HG03378 (cell line): ENCODE data around the gene LY6G6D.

Source experiments
- ATAC-seq: cut with Tn5 transposase; IDR thresholded peaks from one replicate; pipeline ENCODE4 v1.9.1; 2021; ENCODE audit warnings: mild to moderate bottlenecking, moderate library complexity; ENCODE audit not compliant: unreplicated experiment

Gene LY6G6D, protein sequence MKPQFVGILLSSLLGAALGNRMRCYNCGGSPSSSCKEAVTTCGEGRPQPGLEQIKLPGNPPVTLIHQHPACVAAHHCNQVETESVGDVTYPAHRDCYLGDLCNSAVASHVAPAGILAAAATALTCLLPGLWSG

DNA sequence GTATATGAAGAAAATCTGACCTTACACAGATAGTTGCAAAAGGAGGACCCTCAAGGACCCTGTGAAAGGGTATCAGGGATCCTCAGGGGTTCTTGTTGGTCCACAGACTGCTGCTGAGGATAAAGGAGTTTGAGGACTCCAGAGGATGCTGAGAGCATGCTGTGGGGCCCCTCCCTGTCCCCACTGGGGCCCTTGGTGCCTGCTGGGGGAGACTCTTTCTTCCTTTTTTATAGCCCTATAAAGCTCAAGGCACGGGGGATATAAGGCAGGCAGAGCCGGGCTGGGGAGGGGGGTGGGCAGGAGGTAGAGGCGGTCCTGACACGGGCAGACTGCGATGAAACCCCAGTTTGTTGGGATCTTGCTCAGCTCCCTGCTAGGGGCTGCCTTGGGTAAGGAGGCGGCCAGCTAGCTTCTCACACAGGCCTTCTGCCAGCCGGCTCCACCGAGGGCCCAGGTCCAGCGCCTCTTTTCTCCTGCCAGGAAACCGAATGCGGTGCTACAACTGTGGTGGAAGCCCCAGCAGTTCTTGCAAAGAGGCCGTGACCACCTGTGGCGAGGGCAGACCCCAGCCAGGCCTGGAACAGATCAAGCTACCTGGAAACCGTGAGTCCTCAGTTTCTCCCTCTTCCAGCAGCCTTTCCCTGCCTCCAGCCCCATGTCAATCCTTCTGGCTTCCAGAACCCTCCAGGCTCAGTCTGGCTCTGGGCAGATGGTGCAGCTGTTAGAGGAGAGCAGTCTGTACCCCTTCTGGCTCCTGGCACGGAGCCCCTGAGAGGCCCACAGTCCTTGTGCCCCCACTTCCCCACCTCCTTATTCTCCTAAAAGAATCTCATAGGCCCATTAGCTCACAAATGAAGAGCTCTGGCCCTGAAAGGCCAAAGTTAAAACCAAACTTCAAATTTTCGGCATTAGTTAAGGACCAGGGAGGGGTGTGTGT is at the start of gene LY6G6D:
TSS of gene LY6G6D (plus strand) at position 327 of the 937 bp plus-strand sequence. CDS start at position 335, 8 bp downstream.
- no peak for ATAC-seq

DNA sequence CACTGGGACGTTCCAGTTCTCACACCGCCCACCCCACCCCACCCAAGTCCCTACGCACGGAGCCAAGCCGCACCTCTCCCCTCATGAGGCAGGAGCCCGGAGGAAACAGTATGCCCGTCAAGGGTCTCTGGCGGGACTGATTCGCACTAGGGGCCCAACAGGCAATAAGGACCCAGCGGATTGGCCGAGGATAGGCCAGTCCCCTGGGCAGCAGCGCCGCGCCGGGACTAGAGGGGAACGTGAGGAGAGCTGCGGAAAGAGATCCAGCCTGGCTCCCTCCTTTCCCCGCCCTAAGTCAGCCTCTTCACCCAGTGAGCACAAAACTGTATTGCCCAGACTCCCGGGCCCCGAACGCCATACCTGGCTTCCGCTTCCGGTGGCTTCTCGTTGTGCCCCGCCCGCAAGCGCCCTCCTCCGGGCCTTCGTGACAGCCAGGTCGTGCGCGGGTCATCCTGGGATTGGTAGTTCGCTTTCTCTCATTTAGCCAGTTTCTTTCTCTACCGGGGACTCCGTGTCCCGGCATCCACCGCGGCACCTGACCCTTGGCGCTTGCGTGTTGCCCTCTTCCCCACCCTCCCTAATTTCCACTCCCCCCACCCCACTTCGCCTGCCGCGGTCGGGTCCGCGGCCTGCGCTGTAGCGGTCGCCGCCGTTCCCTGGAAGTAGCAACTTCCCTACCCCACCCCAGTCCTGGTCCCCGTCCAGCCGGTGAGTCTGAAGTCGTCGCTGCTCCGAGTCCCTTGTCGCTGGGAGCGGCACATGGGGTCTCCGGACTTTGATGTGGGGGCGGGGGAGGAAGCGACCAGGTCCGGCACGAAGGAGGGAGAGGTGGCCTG is 49.4 kb upstream of the LY6G6D start, which contains the start of gene CSNK2B:
TSS of gene CSNK2B (plus strand) at position 580 of the 836 bp plus-strand sequence. CDS start 752 bp downstream, outside the sequence.
- peak; percentile 74 for ATAC-seq

DNA sequence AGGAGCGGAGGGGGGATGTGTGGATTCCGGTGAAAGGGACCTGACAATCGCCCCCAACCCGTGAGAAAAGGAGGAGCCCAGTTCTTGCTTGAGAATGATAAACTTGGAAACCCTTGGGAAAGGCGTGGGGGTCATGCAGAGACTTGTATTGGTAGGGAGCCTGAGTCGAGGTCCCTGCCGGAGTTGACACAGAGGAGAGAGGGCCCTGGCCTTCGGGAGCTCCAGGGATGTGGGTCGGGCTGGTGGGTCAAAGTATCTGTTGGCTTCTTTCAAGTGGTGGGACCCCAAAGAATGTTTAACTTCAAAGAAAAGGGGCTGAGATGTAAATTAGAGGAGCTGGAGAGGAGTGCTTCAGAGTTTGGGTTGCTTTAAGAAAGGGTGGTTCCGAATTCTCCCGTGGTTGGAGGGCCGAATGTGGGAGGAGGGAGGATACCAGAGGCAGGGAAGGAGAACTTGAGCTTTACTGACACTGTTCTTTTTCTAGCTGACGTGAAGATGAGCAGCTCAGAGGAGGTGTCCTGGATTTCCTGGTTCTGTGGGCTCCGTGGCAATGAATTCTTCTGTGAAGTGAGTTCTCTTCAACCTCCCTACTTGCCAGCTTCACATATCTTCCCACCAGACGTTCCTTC is 48.7 kb upstream of the LY6G6D start:
- ATAC-seq = no peak

DNA sequence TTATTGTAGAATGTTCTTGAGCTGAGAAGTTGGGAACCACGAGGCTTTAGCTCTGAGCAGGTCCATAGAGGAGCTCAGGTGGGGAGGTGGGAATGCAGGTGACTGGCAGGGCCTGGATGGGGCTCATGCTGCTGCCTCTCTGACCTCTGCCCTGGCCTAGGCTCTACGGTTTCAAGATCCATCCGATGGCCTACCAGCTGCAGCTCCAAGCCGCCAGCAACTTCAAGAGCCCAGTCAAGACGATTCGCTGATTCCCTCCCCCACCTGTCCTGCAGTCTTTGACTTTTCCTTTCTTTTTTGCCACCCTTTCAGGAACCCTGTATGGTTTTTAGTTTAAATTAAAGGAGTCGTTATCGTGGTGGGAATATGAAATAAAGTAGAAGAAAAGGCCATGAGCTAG is 45.5 kb upstream of the LY6G6D start, which contains the start of gene LY6G5B:
TSS of gene LY6G5B (plus strand) at position 301 of the 400 bp plus-strand sequence. CDS start 975 bp downstream, outside the sequence.
- ATAC-seq = no peak

DNA sequence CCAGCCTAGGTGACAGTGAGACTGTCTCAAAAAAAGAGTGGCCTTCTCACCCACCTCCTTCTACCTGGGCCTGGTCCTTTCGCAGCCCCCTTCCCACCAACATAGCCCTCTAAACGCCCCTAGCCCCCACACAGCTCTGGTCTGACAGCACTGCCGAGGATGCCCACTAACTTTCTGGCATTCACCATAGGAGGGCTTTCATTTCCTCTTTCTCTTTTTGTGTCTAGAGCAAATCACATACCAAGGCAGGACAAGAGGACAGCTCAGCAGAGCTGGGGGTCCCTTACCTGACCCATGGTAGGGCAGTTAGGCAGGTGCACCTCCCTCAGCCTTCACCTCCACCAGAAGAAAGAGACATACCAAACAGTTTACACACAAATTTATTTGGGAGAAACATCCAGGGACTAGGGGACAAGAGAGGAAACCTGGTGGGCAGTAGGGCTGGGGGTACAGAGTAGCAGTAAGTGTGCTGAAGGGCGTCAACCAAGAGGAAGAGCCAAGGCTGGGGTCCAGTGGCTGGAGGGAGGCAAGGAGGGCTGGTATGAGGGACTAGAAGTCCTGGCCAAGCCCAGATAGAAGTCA is 38.7 kb upstream of the LY6G6D start:
- no peak for ATAC-seq

DNA sequence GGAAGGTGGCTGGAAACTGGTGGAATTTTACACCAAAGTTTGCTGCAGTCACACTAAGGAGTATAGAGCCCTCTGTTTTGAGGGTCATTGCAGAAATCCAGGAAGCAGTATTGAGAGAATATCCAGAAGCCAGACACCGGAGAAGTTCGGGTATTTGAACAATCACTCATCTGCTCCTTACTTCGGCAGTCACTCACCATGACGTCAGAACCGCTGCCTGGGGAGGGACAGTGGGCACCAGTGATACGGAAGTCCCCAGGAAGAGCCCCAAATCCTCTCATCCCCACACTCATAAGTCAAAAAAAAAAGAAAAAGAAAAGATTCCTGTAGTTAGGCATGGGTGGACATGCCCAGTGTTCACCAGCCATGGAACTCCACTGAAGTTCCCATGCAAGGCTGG is 38.2 kb upstream of the LY6G6D start:
- ATAC-seq = no peak

DNA sequence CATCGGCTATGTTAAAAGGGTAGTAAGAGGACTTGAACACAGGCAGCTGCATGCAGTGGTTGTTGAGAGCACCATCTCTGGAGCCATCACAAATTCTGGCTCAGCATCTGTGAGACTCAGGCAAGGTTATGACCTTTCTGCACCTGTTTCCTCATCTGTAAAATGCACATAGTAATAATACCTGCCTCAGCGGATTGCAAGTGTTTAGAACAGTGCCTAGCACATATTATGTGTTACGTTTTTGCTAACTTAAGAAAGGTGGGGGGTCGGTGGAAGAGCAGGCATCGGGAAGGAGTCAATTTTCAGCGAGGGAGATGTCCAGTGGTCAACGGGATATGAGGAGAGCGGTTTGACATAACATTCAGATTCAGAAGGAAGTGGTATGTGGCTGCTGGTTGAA is 37.2 kb upstream of the LY6G6D start:
- ATAC-seq = no peak

DNA sequence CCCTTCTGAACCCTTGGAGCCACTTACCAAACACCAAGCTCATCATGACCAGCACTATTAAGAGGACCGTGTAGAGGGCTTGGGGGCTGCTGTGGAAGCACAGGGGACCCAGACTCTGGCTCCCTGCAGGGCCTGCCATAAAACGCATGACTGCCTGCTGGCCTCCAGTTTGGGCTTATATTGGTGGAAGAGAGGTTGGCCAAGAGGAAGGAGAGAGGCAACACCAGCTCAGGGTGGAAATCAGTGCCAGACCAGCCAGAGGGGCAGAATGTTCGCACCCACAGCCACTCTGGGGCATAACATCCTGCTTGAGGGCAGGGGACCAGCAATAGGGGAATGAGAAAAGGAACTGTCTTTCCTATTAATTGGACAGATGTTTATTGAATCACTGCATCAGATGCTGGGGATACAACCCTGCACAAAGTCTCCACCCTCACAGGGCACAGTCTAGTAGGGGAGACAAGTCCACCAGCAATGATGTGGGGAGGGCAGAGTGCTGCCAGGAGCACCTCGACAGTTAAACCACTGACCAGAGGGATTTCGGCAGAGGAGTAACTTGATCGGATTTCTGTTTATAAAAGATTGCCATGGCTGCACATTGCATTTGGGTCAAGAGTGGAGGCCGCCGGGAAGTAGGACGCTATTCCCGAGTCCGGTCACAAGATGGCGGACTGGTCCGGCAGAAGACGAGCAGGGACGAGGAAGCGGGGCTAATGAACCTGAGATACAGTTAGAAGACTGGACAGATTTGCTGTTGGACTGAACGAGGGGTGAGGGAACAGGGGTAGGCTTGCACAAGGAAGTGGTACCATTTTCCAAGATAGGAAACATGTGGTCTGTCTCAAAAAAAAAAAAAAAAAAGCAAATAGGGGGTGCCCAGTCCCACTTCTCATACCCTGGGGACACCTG is 34.7 kb upstream of the LY6G6D start, which contains the start of gene LY6G5C:
TSS of gene LY6G5C (minus strand) at position 842 of the 909 bp plus-strand sequence. CDS start at position 148, 694 bp downstream.
- no peak for ATAC-seq

DNA sequence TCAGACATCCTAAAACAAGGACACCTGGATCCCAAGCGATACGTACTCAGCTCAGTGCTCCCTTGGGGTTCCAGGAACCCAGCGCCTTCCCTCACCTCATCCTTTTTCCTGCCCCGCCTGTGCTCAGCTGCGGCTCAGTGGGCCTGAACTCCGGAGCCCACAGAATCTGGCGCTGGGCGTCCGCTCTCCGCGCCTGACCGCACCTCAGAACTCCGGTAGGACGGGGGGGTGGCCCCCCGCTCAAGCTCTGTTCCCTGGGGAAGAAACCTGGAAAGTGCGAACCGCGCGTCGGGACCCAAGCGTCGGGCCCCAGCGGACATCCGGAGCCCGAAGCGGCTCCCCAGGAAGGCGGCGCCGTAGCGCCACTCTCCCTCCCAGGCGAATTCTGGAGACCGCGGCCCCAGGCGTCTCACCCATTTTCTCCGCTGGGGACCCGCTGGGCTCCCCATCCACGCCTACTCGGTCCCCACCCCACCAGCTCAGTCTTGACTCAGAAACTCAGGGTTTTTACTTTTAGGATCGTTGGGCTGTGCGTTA is 33.9 kb upstream of the LY6G6D start:
- no peak for ATAC-seq

DNA sequence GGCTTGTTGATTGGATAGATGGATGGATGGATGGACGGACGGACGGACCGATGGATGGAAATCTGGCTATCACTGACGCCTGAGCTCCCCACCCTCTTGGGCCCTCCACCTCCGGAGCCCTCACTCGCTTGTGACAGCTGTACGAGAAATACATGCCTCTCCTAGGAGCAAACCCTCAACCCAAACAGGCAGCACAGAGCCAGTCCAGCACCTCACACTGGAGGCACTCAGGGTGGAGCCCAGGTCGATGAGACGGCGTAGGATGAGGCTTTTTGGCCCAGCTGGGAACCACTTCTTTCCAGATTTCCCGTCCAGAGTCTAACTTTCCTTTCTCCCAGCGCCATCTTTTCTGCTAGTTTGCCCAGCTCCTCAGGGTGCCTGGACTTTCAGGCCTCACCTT is 31.6 kb upstream of the LY6G6D start:
- ATAC-seq = no peak

DNA sequence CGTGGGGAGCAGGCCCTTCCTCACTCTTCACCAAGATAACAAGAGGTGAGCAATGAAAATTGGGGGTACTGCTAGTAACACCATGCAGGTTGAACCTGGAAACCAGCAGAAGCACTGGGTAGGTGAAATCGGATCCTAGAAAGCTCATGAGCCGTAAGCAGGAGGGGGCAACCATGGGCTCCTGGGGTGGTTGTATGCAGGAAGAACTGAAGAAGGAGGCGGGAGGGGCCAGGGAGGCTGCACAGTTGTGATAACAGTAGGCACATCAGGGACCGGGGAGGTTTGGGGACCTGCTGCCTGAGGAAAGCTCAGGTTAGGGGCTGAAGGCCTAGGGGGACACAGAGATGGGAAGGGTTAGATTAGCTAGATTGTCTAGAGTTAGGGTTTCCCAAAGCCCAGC is 28.7 kb upstream of the LY6G6D start:
- no peak for ATAC-seq

DNA sequence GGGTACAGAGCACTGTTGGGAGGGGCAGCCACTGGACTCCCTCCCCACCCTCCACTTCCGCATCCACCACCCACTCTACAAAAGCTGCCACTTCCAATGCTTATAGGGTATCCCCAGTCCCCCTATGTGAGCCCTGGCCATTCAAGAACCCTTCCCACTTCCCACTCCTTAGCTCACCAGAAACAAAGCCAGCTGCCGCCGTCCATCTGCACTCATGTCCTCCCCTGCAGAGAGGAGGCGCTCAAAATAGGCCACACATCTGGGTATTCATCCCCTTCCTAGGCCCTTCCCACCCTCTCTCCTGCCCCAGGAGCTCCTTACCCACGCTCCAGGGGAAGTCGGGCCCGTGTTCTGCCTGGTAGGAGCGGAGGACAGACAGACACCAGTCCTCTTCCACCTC is 27.8 kb upstream of the LY6G6D start:
- ATAC-seq = no peak

DNA sequence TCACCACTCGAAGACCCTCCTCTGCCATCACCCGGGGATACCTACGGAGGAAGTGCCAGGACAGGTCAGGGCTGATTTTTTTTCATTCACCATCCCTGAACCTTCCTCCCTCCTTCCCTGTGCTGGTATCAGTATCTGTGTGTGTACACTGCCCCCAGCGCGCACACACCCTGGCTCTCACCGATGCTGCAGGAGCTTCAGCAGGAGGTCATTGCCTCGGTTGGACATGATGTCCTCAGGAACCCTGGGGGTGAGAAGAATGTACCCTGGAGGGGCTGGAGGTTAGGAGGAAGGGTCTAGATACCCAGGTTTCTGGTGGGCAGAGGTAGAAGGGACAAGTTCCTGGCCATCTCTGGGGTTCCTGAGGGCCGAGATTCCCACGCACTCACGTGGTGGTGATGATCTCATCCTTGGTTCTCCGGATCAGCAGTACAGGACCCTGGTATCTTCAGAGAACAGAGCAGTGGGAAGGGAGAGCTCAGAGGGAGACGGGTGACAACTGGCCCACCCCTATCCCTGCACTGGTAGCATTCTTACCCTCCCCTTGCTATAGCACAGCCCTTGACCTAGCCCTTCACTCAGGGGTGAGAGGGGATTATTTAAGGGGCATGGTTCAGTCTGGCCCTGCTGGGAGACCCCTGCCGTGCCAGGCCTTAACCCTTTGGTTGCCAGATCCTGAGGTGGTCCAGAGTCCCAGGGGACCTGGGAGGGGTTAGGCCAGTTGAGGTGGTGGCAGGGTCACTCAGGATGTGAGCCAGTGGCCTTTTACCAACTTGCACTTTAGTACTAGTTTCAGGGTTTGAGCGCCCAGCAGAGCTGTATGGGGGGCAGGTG is 27.1 kb upstream of the LY6G6D start:
- no peak for ATAC-seq

DNA sequence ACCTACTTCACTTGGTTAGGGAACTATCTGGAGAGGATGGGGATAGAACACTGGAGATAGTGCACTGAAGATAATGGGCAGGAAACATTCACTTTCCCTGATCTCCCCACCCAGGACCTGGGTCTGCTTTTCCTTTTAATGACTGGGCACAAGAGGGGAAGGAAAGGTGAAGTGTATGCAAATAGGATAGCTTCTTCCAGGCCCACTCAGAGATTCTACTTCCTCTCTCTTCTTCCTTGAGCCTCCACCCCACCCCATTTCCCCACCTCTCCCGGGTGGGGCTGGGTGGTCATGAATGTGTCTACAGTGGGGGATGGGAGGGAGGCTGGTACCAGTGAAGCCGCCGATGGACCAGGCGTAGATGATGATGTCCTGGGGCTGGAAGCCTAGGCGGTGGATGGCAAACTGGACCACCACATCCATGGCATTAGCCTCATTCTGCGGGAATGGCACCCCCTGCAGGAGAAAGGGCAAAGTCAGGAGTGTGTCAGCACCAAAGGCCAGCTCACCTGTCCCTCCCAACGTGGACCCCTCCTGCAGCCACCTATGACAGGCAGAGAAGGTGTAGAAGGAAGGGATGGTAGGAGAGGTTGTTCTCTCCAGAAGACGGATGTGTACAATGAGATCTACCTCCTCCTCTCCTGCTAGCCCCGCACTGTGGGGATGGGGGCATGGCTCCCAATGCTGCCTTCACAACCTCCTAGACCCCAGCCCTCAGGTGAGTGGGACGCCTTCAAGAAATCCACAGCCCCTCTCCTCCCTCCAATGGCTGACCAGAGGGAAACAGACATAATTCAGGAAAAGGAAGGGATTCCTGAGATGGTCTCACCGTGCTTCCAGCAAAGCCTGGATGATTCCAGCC is 25.7 kb upstream of the LY6G6D start:
- no peak for ATAC-seq

DNA sequence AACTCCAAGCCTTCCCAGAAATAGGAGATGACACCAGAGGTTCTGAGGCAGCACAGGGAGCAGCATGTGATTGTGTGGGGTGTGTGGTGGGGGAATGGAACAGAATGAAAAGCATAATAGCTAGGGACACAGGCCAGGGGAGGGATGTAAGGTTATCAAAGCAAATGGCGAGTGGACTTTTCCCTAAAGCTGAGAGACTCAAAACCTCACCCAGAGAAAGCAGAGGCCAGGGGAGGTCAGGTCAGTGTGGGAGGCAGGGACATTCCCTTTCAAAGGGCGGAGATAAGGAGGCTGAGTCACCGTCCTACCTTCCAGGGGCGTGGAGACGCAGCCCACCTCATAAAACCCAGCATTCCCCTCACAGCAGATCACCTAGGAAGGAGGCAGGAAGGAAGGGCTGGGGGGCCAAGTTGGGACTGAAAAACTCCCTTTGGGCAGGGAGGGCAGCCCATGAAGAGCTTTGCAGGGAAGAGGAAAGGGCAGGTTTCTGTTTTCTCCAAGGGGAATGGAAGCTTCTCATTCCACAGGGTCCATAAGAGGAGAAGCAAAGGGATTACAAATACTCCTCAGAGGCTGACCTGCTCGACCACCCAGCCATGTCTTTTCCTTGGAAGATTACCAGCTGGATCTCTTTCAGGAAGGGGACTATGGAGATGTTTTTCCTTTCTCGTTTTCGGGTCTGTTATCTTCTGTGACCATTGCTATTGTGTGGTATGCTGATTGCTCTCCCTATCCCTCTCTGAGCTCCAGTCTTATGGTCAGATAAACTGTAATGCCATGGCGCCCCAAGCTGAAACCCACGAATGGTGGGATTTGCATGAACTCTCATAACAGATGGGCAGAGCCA is 24.7 kb upstream of the LY6G6D start:
- ATAC-seq = no peak

DNA sequence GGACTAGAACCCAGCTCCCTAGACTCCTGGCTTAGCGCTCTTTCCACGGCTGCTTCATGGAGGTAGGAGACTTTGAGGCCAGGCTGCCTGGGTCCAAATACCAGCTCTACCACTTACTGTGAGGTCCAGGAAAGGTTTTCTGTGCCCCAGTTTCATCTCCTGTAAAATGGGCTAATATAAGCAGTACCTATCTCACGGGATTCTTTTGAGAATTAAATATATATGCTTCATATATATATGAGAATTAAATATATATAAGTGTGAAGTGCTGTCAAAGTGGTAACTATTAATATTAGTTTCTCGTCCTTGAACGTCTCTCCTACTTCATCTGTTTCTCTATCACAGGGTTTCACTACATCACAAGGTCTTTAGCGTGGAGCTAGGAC is 24.1 kb upstream of the LY6G6D start:
- no peak for ATAC-seq
